ENCODE data around the gene SMIM33.

The SMIM33 gene

DNA sequence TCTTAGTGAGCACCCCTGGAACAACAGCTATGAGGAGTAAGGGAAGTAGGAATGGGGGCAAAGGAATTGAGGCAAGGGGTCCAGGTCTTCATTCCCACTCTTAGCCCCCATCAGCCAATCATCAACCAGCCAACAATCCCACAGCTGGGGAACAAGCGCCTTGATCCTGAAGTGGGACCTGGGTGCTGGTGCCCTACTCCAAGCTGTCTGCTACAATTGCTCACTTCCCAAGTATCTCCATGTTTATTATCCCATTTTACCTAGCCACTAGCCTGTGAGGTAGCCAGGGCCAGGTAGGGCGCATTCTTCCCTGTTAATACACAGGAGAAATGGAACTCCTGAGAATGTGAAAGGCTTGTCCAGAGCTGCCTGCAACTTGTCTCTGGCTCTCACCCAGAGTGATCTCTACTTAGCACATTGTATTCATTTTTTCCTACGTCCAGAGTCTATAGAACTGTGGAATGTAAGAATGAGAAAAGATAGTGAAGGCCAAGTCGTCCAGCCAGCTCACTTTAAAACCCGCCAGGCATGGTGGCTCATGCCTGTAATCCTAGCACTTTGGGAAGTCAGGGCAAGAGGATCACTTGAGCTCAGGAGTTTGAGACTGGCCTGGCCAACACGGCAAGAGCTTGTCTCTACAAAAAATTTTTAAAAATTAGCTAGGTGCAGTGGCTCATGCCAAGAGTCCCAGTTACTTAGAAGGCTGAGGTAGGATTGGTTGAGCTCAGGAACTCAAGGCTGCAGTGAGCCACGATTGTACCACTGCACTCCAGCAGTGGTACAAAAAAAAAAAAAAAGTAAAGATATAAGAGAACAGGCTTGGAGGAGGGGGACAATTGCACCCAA is 25.3 kb upstream of the SMIM33 start:
- TF ChIP-seq MYC (IDR thresholded peaks at IDR 0.05; ENCODE audit: low read depth, low read length) (no peak), POLR2A (IDR thresholded peaks at IDR 0.05; ENCODE audit: extremely low read depth, insufficient read length) (no peak), CTCF (IDR thresholded peaks at IDR 0.05; ENCODE audit: low read depth, low read length) (no peak), MAX (IDR thresholded peaks at IDR 0.05; ENCODE audit: low read depth, low read length) (no peak)
- DNase-seq (ENCODE audit: low read depth), result no peak
- no peak overlapping the region for H3K4me3 ChIP-seq (ENCODE audit: low read depth, low read length)

DNA sequence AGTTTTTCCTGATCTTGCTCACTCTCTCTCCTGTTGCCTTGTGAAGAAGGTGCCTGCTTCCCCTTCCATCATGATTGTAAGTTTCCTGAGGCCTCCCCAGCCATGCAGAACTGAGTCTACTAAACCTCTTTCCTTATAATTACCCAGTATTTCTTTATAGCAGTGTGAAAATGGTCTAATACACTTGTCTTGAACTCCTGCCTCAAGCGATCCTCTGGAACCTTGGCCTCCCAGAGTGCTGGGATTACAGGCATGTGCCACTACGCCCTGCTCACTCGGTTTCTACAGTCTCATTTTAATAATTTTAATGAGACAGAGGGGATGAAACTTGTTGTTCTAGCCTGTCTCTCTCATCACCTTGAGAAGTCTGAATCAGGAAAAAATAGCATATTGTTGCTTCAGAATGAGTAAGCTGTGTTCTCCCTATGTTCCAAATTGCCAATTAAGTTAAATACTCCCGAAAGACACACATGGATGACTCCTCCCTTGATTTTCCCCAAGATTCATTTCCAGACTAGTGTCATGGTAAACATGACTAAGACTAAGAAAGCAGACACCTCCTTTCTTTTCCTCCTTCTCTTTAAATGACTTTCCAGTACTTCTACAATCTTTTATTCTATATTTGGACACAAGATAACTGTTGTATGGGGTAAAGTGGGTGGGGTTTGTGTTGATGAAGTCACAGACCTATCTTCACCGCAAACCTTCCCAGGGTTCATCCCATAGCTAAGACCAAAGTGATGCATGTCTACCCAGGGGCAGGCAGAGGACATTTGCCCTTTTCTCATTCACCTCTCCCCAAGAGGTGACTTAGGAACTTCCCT is 23.6 kb upstream of the SMIM33 start:
- H3K4me3 ChIP-seq (ENCODE audit: low read depth, low read length), result no peak overlapping the region
- TF ChIP-seq MAX (IDR thresholded peaks at IDR 0.05; ENCODE audit: low read depth, low read length) (no peak), MYC (IDR thresholded peaks at IDR 0.05; ENCODE audit: low read depth, low read length) (no peak), CTCF (IDR thresholded peaks at IDR 0.05; ENCODE audit: low read depth, low read length) (no peak)
- no peak for DNase-seq (ENCODE audit: low read depth)

- no peak for DNase-seq (ENCODE audit: low read depth)
- H3K4me3 ChIP-seq (ENCODE audit: low read depth, low read length), result no peak overlapping the region
- TF ChIP-seq MAX (IDR thresholded peaks at IDR 0.05; ENCODE audit: low read depth, low read length) (no peak), POLR2A (IDR thresholded peaks at IDR 0.05; ENCODE audit: extremely low read depth, insufficient read length) (no peak), MYC (IDR thresholded peaks at IDR 0.05; ENCODE audit: low read depth, low read length) (no peak), CTCF (IDR thresholded peaks at IDR 0.05; ENCODE audit: low read depth, low read length) (no peak)
These were observed 19.6 kb upstream of the SMIM33 start for GRCh38 chr5:139451176-139451575.

GRCh38 chr5:139451878-139452660 is 18.7 kb upstream of the SMIM33 start:
- TF ChIP-seq CTCF (IDR thresholded peaks at IDR 0.05; ENCODE audit: low read depth, low read length), result no peak
- no peak for TF ChIP-seq POLR2A (IDR thresholded peaks at IDR 0.05; ENCODE audit: extremely low read depth, insufficient read length)
- TF ChIP-seq MAX (IDR thresholded peaks at IDR 0.05; ENCODE audit: low read depth, low read length), result no peak
- TF ChIP-seq MYC (IDR thresholded peaks at IDR 0.05; ENCODE audit: low read depth, low read length), result no peak
- DNase-seq (ENCODE audit: low read depth), result no peak
- H3K4me3 ChIP-seq (ENCODE audit: low read depth, low read length), result no peak overlapping the region

GRCh38 chr5:139453683-139454567 is 16.9 kb upstream of the SMIM33 start:
- DNase-seq (ENCODE audit: low read depth), result no peak
- TF ChIP-seq MYC (IDR thresholded peaks at IDR 0.05; ENCODE audit: low read depth, low read length), result no peak
- no peak for TF ChIP-seq MAX (IDR thresholded peaks at IDR 0.05; ENCODE audit: low read depth, low read length)
- no peak for TF ChIP-seq POLR2A (IDR thresholded peaks at IDR 0.05; ENCODE audit: extremely low read depth, insufficient read length)
- TF ChIP-seq CTCF (IDR thresholded peaks at IDR 0.05; ENCODE audit: low read depth, low read length), result no peak
- no peak overlapping the region for H3K4me3 ChIP-seq (ENCODE audit: low read depth, low read length)
